Neuronal stem cell (in vitro differentiated cells): ENCODE results near the gene AP1S3. TPM values are rescaled to one million over a fixed set of nuclear protein-coding genes. Genes with fewer than 3 reads are reported as not detected.

Source experiments
- DNase-seq: peaks from one replicate; pipeline ENCODE4 v3.0.0-alpha.2; 2013; ENCODE audit warnings: low spot score
- H2AFZ ChIP-seq: one replicate; pipeline ENCODE4 v1.6.1; 2013; ENCODE audit warnings: mild to moderate bottlenecking, low read length, inconsistent platforms
- H2AK5ac ChIP-seq: 2 replicates; pipeline ENCODE4 v1.6.1; 2013; ENCODE audit warnings: low read depth, mild to moderate bottlenecking, inconsistent platforms, low read length, moderate library complexity, mixed read lengths
- H2BK120ac ChIP-seq: 2 replicates; pipeline ENCODE4 v1.6.1; 2013; ENCODE audit warnings: low read depth, mild to moderate bottlenecking, inconsistent platforms, low read length, moderate library complexity, mixed read lengths
- H2BK12ac ChIP-seq: one replicate; pipeline ENCODE4 v1.6.1; 2013; ENCODE audit warnings: low read length, inconsistent platforms
- H2BK15ac ChIP-seq: 2 replicates; pipeline ENCODE4 v1.6.1; 2013; ENCODE audit warnings: mild to moderate bottlenecking, low read length, inconsistent platforms, mixed read lengths
- H2BK5ac ChIP-seq: one replicate; pipeline ENCODE4 v1.6.1; 2013; ENCODE audit warnings: inconsistent platforms, mild to moderate bottlenecking, low read length, moderate library complexity
- H3K14ac ChIP-seq: one replicate; pipeline ENCODE4 v1.6.1; 2013; ENCODE audit warnings: low read length, inconsistent platforms
- H3K18ac ChIP-seq: 2 replicates; pipeline ENCODE4 v1.6.1; 2013; ENCODE audit warnings: low read length, inconsistent platforms
- H3K23ac ChIP-seq: 2 replicates; pipeline ENCODE4 v1.6.1; 2013; ENCODE audit warnings: low read depth, mild to moderate bottlenecking, mixed read lengths, low read length, inconsistent platforms; ENCODE audit not compliant: poor library complexity
- H3K27ac ChIP-seq: replicated peaks from 3 replicates; pipeline ENCODE4 v1.5.1; 2013; ENCODE audit warnings: low read length, inconsistent platforms
- H3K27me3 ChIP-seq, 3 experiments: 2 replicates each; pipeline ENCODE4 v1.6.1; 2013; ENCODE audit warnings: low read length in 3 of 3, mild to moderate bottlenecking in 2 of 3, inconsistent platforms in 1 of 3, low read depth in 1 of 3, mixed read lengths in 1 of 3, moderate library complexity in 1 of 3; ENCODE audit not compliant: control insufficient read depth in 3 of 3, insufficient read depth in 3 of 3
- H3K36me3 ChIP-seq, 2 donors: replicated peaks in 1 of 2; 2 replicates each; pipeline ENCODE4 v1.6.1; 2013; ENCODE audit warnings: low read length in 2 of 2; ENCODE audit not compliant: control insufficient read depth in 2 of 2, insufficient read depth in 2 of 2
- H3K4ac ChIP-seq: 2 replicates; pipeline ENCODE4 v1.6.1; 2013; ENCODE audit warnings: inconsistent platforms, mild to moderate bottlenecking, low read length, moderate library complexity
- H3K4me1 ChIP-seq, 2 donors: 1 replicate in 1 of 2; 2 replicates in 1 of 2; pipeline ENCODE4 v1.6.1; 2013; ENCODE audit warnings: low read length in 2 of 2, low read depth in 1 of 2; ENCODE audit not compliant: control insufficient read depth in 2 of 2, insufficient read depth in 1 of 2
- H3K4me2 ChIP-seq: one replicate; pipeline ENCODE4 v1.6.1; 2013; ENCODE audit warnings: mild to moderate bottlenecking, low read length, inconsistent platforms; ENCODE audit not compliant: insufficient read depth, poor library complexity, severe bottlenecking
- H3K4me3 ChIP-seq, 2 donors: 2 replicates each; pipeline ENCODE4 v1.5.1; 2013; ENCODE audit warnings: low read length in 2 of 2, mild to moderate bottlenecking in 2 of 2, inconsistent platforms in 1 of 2, moderate library complexity in 1 of 2
- H3K79me1 ChIP-seq: one replicate; pipeline ENCODE4 v1.6.1; 2013; ENCODE audit warnings: low read depth, mild to moderate bottlenecking, inconsistent platforms, low read length, moderate library complexity
- H3K9ac ChIP-seq: one replicate; pipeline ENCODE4 v1.6.1; 2013; ENCODE audit warnings: mild to moderate bottlenecking, low read depth, low read length, inconsistent platforms; ENCODE audit not compliant: poor library complexity
- H3K9me3 ChIP-seq, 2 donors: replicated peaks in 1 of 2; 2 replicates each; pipeline versions ENCODE3 to v1.6.1; 2013; ENCODE audit warnings: low read length in 2 of 2, mild to moderate bottlenecking in 2 of 2, inconsistent platforms in 1 of 2, low read depth in 1 of 2, mixed read lengths in 1 of 2, moderate library complexity in 1 of 2; ENCODE audit not compliant: control insufficient read depth in 2 of 2, insufficient read depth in 1 of 2
- H4K8ac ChIP-seq: one replicate; pipeline ENCODE4 v1.6.1; 2013; ENCODE audit warnings: low read depth, mild to moderate bottlenecking, inconsistent platforms, low read length, moderate library complexity
- H4K91ac ChIP-seq: one replicate; pipeline ENCODE4 v1.6.1; 2013; ENCODE audit warnings: low read length, low read depth, mild to moderate bottlenecking, inconsistent platforms; ENCODE audit not compliant: poor library complexity
- WGBS, 2 donors: extraction: QIAGEN DNeasy Blood & Tissue Kit; methylation state at CpG; one replicate each; pipeline ENCODE4 v1.1.7; 2013; ENCODE audit warnings: missing lambda C conversion rate in 2 of 2, mixed read lengths in 1 of 2; ENCODE audit not compliant: insufficient read length in 2 of 2, insufficient replicate concordance in 1 of 2; ENCODE audit errors: extremely low coverage in 2 of 2; 5-methylcytosine and 5-hydroxymethylcytosine counted together
- polyA plus RNA-seq, 2 experiments: library from polyadenylated mRNA; stranded (reverse); fragments of 200-250 nt; gene quantifications; one replicate each; pipeline ENCODE4 v1.2.3, GENCODE V29; 2013

AP1S3 gene
- polyA plus RNA-seq (2013, experiment 1 of 2): 3.1 TPM
- 3.1 TPM for polyA plus RNA-seq (2013, experiment 2 of 2)

GRCh38 chr2:223837287-223838061 is at the start of gene AP1S3:
Gene AP1S3 (minus strand): TSS chr2:223837582. CDS start chr2:223837450, 132 bp downstream.
- DNase-seq: peak; percentile 43
- Histone ChIP-seq H4K91ac (no peak within 1 kb of the TSS), H4K8ac (no peak within 1 kb of the TSS), H2BK15ac (no peak within 1 kb of the TSS), H3K4me2 (peak within 1 kb of the TSS; percentile 95), H3K23ac (peak within 1 kb of the TSS; percentile 31), H2BK12ac (no peak within 1 kb of the TSS), H2AK5ac (no peak within 1 kb of the TSS), H3K27ac (no peak within 1 kb of the TSS), H3K9me3 (no peaks in the 10 kb centered on the region), H2BK120ac (no peak within 1 kb of the TSS), H3K4ac (no peak within 1 kb of the TSS), H3K36me3 (no peaks in the 10 kb centered on the region), H2AFZ (peak within 1 kb of the TSS; percentile 97), H3K4me1 (peaks cover 4 to 7% of the 10 kb centered on the region in 2 donors), H3K27me3 (peaks cover 0 to 12% (median 12%) of the 10 kb centered on the region in 3 experiments), H2BK5ac (no peak within 1 kb of the TSS), H3K14ac (peak within 1 kb of the TSS; percentile 21), H3K4me3 (peak within 1 kb of the TSS; percentile 57 to 97), H3K79me1 (no peaks in the 10 kb centered on the region), H3K9ac (peak within 1 kb of the TSS; percentile 84), H3K18ac (peak within 1 kb of the TSS; percentile 87)
- no CpG with 5 or more reads among the region's 82 CpGs for WGBS, 2 donors

GRCh38 chr2:223887127-223887526 is 49.7 kb upstream of the AP1S3 start:
- Histone ChIP-seq H3K4me1 (peaks cover 0 to 3% of the 10 kb centered on the region in 2 donors), H3K14ac (no peak overlapping the region), H3K18ac (no peak overlapping the region), H2BK15ac (no peak overlapping the region), H3K4ac (no peak overlapping the region), H3K23ac (no peak overlapping the region), H3K9ac (no peak overlapping the region), H3K4me3 (no peak overlapping the region), H4K8ac (no peak overlapping the region), H3K4me2 (no peak overlapping the region), H3K27me3 (no peaks in the 10 kb centered on the region), H2BK12ac (no peak overlapping the region), H3K27ac (no peak overlapping the region), H3K9me3 (peaks cover 0 to 4% of the 10 kb centered on the region in 2 donors), H2BK5ac (no peak overlapping the region), H3K79me1 (no peaks in the 10 kb centered on the region), H3K36me3 (peaks cover 10 to 78% of the 10 kb centered on the region in 2 donors), H4K91ac (no peak overlapping the region), H2BK120ac (no peak overlapping the region), H2AFZ (no peak overlapping the region), H2AK5ac (no peak overlapping the region)
- WGBS, 2 donors: no CpG with 5 or more reads among the region's 5 CpGs
- no peak for DNase-seq

GRCh38 chr2:223886726-223887125 is 49.3 kb upstream of the AP1S3 start:
- no peak overlapping the region for H4K91ac ChIP-seq
- no peak overlapping the region for H2BK12ac ChIP-seq
- no peak overlapping the region for H3K9ac ChIP-seq
- H3K9me3 ChIP-seq: peaks cover 0 to 4% of the 10 kb centered on the region in 2 donors
- H3K27me3 ChIP-seq: no peaks in the 10 kb centered on the region
- no peak overlapping the region for H3K18ac ChIP-seq
- H4K8ac ChIP-seq: no peak overlapping the region
- peaks cover 12 to 81% of the 10 kb centered on the region in 2 donors for H3K36me3 ChIP-seq
- H3K14ac ChIP-seq: no peak overlapping the region
- no peak overlapping the region for H3K4ac ChIP-seq
- no peak overlapping the region for H2BK15ac ChIP-seq
- H3K27ac ChIP-seq: no peak overlapping the region
- no peak overlapping the region for H2AFZ ChIP-seq
- H3K4me1 ChIP-seq: peaks cover 0 to 3% of the 10 kb centered on the region in 2 donors
- H3K4me2 ChIP-seq: no peak overlapping the region
- no peak overlapping the region for H3K4me3 ChIP-seq
- H3K79me1 ChIP-seq: no peaks in the 10 kb centered on the region
- H3K23ac ChIP-seq: no peak overlapping the region
- no peak for DNase-seq
- no CpG with 5 or more reads among the region's 2 CpGs for WGBS, 2 donors
- no peak overlapping the region for H2BK5ac ChIP-seq
- H2BK120ac ChIP-seq: no peak overlapping the region
- H2AK5ac ChIP-seq: no peak overlapping the region

- peaks cover 13 to 83% of the 10 kb centered on the region in 2 donors for H3K36me3 ChIP-seq
- no peak overlapping the region for H4K91ac ChIP-seq
- H3K9ac ChIP-seq: no peak overlapping the region
- H3K23ac ChIP-seq: no peak overlapping the region
- no peaks in the 10 kb centered on the region for H3K79me1 ChIP-seq
- no peak overlapping the region for H3K14ac ChIP-seq
- no peak overlapping the region for H2AFZ ChIP-seq
- H3K27me3 ChIP-seq: no peaks in the 10 kb centered on the region
- no peak for DNase-seq
- H2BK15ac ChIP-seq: no peak overlapping the region
- no peak overlapping the region for H2AK5ac ChIP-seq
- H3K4me2 ChIP-seq: no peak overlapping the region
- H3K4ac ChIP-seq: no peak overlapping the region
- no peak overlapping the region for H2BK12ac ChIP-seq
- peaks cover 0 to 2% of the 10 kb centered on the region in 2 donors for H3K9me3 ChIP-seq
- no peak overlapping the region for H3K18ac ChIP-seq
- H3K4me1 ChIP-seq: peaks cover 0 to 3% of the 10 kb centered on the region in 2 donors
- H2BK5ac ChIP-seq: no peak overlapping the region
- H2BK120ac ChIP-seq: no peak overlapping the region
- no peak overlapping the region for H3K4me3 ChIP-seq
- no CpG with 5 or more reads among the region's 3 CpGs for WGBS, 2 donors
- no peak overlapping the region for H3K27ac ChIP-seq
- H4K8ac ChIP-seq: no peak overlapping the region
Observed at GRCh38 chr2:223884399-223884798, 47.0 kb upstream of the AP1S3 start.
